GM19463 (cell line): ENCODE data around the gene ESR1.
"Not testable (repeated sequence)": the region's sequence is repeated elsewhere in the genome, so short reads cannot be mapped to it uniquely, and the experiment has no call there.

Experiments used
- ATAC-seq: cut with Tn5 transposase; IDR thresholded peaks from one replicate; pipeline ENCODE4 v1.9.1; 2021; ENCODE audit warnings: mild to moderate bottlenecking, moderate library complexity; ENCODE audit not compliant: unreplicated experiment

The ESR1 gene

GRCh38 chr6:151885234-151885633 lies 77.8 kb downstream of the ESR1 start:
- no peak for ATAC-seq

DNA sequence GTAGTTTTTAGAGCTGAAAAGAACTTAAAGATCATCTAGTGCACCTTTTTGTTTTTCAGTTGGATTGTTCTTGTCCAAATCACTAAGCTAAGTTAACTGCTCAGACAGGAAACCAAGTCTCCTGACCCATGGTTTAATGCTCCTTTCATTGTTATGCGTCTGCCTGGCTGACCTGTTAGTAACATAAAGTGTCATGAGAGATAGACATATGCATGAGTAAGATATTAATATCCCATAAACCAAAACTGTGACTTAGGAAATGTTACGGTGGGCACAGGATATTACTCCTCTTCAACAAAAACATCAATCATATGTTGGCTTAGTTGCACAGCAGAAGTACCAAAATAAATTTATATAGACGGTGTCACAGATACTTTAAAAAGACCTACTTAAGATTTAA lies 84.0 kb downstream of the ESR1 start:
- ATAC-seq: no peak

GRCh38 chr6:151894426-151894825 lies 86.9 kb downstream of the ESR1 start:
- not testable (repeated sequence) for ATAC-seq

DNA sequence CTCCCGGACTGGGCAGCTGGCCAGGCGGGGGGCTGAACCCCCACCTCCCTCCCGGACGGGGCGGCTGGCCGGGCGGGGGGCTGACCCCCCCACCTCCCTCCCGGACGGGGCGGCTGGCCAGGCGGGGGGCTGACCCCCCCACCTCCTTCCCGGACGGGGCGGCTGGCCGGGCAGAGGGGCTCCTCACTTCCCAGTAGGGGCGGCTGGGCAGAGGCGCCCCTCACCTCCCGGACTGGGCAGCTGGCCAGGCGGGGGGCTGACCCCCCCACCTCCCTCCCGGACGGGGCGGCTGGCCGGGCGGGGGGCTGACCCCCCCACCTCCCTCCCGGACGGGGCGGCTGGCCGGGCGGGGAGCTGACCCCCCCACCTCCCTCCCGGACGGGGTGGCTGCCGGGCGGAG lies 91.7 kb downstream of the ESR1 start:
- not testable (repeated sequence) for ATAC-seq

DNA sequence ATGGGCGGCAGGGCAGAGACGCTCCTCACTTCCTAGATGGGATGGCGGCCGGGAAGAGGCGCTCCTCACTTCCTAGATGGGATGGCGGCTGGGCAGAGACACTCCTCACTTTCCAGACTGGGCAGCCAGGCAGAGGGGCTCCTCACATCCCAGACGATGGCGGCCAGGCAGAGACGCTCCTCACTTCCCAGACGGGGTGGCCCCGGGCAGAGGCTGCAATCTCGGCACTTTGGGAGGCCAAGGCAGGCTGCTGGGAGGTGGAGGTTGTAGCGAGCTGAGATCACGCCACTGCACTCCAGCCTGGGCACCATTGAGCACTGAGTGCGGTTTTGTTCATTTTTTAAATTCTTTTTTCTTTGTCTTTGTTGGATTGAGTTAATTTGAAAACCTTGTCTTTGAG lies 92.3 kb downstream of the ESR1 start:
- ATAC-seq: not testable (repeated sequence)

DNA sequence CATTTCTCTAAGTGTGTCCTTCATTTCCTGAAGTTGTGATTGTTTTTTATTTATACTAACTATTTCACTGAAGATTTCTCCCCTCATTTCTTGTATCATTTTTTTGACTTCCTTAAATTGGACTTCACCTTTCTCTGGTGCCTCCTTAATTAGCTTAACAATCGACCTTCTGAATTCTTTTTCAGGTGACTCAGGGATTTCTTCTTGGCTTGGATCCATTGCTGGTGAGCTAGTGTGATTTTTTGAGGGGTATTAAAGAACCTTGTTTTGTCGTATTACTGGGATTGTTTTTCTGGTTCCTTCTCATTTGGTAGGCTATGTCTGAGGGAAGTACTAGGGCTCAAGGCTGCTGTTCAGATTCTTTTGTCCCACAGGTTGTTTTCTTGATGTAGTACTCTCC lies 92.8 kb downstream of the ESR1 start:
- ATAC-seq: no peak

- ATAC-seq: no peak
Measured at GRCh38 chr6:151901009-151901411, 93.5 kb downstream of the ESR1 start.

DNA sequence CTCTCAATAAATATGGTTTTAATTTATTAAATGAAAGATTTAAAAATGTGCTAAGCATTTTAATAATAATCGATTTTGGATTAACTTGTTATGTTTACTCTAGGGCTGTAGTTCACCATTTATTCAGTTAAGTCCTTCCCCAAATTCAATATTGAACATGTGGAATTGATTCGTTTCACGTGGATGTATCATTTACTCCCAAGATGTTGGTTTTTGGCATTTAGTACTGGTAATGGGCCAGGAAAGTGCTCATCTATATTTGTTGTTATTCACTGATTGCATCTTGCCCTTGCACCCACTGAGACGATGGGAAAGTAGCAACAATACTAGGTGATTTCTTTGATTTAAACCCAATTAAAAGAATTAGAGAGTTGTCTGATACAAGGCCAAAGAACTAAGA lies 97.1 kb downstream of the ESR1 start:
- no peak for ATAC-seq

GRCh38 chr6:151905072-151905471 lies 97.6 kb downstream of the ESR1 start:
- ATAC-seq: no peak

- no peak for ATAC-seq
Measured at GRCh38 chr6:151905854-151906253, 98.4 kb downstream of the ESR1 start.

DNA sequence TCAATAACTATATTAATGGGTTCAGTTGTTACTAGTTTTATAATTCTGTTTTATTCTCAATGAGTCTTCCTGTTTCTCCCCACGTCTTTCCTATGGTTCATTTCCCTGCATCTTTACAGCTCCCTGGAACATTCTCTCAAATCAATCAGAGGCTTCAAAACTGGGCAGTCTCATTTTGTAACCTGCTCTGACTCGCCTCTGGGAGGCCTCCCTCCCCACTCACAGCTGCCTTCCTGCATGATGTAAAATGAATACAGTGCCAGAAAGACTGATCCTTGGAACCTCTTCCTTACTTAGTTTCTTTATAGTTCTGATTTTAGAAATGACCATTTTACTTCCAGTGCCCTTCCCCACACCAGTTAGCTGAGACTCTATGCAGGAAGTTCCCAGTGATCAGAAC lies 103.9 kb downstream of the ESR1 start:
- ATAC-seq: no peak

DNA sequence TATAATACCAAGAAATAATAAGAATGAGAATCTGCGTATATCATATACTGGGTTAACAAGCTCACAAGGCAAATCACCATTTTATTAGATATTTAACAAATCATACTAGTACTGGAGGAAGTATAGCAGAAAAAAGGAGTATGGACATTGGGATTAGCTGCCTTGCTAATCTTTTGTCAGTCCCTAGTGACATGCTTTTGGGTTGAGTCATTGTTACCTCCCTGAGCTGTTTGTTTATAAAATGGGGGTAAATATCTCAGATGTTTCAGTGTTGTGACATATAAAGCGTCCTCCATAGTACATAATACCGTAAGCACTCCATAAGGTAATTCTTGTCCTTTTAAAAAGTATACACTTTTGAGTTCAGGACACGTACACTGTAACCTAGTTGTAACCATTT lies 107.0 kb downstream of the ESR1 start:
- no peak for ATAC-seq

- no peak for ATAC-seq
Measured at GRCh38 chr6:151916075-151916474, 108.6 kb downstream of the ESR1 start.

- ATAC-seq: no peak
Measured at GRCh38 chr6:151916680-151917164, 109.2 kb downstream of the ESR1 start.

DNA sequence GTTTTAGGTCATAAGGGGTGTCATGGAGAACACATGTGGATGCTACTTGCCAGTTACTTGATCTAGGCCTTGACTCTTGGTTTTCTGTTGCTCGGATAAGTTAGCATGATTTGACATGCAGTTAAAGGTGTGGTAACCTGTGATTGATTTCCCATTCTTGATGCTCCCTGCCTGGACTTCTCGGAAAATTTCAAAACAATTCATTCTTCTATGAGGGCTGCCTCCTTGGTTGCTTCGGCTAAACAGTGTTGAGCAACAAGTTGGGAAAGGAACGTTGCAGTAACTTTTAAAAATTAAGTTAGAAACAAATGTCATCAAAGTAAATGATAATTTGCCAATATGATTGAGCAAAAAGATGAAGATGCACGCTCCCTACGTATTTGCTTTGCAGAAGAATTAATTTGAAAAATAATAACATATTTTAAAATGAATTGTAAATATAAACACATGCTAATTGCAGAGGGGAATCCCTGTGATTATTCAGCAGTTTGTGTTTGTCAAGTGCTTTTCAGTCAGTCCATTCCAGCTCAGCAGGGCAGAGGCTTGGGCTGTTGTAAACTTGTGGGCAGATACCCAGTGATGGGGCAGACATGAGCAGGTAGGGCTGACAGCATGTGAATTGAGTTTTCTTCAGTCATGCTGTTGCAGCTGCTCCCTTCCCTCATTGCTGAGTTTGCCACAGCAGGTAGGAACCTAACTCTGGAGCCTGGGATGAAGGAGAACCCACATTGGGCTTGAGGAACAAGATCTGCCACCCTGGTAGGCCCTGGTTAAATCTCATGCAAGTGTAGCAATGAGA lies 110.2 kb downstream of the ESR1 start:
- ATAC-seq: no peak

GRCh38 chr6:151940307-151940706 lies 132.8 kb downstream of the ESR1 start:
- no peak for ATAC-seq

DNA sequence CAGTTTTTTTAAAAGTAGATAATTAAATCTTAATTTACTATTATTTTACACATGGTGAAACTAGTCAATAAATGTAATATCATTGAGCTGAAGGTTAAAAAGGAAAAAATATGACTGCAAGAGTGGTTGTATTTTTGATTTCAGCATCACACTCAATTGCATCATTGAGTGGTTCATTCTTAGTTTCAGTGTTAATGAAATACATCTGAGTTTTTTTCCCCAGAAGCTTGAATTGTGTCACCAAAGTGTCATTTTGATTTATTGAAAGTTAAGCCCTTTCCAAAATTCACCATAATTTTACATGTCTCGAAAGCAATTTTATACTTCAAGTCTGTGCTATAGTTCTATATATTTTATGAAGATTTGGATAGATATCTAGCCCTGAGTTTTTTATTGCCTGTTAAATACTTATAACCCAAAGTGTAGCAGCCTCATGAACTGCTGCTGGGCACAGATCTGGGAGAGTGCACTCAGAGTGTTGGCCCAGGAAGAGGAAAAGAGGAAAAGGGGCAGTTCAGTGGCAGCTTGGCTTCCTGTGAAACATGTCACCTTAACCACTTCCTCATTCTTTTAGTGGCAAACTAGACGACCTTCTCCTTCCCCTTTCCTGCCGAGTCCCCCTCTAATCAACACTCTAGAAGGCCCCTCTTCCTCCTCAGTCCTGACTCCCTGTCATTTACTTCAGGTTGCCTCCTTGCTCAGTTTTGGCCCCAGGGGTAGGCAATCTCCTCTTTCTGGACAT lies 140.7 kb downstream of the ESR1 start:
- ATAC-seq: no peak

DNA sequence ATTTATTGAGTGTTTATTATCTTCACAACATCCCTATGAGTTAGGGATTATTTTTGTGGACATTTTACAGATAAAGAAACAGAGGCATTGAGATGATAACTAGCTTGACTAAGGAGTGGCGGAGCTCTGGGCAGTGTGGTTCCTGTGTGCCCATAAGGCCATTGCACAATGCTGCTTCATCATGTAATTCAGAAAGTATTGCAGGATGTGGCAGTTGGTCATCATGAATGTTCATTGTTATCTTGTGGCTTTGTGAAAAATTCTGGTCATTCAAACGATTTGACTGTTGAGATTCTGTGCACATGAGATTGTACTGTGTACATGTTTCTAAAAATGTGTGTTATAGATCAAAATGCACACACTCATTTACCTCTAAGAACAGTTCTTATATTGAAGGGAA lies 150.8 kb downstream of the ESR1 start:
- ATAC-seq: no peak

- no peak for ATAC-seq
Measured at GRCh38 chr6:151959086-151959485, 151.6 kb downstream of the ESR1 start.

DNA sequence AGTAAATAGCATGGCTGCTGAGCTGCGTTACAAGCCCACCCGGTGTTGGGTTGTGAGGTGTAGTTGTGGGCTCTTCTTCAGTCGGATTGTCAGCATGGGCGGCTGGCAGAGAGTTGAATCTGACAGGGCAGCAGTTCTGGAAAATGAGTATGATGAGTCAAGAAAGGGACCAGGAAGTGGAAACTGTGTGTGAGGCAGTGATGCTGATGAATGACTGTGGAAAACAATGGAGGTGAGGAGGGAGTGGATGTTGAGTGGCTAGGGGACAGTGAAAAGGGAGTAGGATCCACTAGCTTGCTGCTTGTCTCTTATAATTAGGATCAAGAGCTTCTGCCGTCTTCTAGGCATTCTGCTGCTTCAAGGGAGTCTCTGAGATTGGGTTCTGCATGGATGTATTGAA lies 154.3 kb downstream of the ESR1 start:
- ATAC-seq: no peak

- ATAC-seq: no peak
Measured at GRCh38 chr6:151962246-151962846, 154.9 kb downstream of the ESR1 start.

DNA sequence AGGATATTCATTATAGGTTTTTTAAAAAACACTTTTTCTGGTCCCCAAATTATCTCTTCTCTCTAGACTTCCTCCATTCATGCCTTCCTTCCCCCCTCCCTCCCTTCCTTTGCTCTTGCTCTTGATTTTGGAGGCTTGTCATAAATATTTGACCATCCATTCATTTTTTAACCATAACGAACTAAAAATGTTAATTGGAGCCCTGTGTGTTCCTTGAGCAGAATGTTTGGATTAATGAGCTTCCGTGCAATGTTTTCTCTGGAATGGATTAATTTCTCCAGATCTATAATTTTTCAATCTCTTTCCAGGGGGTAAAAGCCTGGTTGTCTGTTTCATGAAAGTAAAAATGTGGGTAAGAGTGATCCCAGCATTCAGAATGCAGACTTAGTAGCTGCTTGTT lies 155.5 kb downstream of the ESR1 start:
- no peak for ATAC-seq
